Ascending aorta (tissue), 2 donors: Measurements from ENCODE around the gene EPHA8. TPM values are rescaled to one million over a fixed set of nuclear protein-coding genes. Genes with fewer than 3 reads are reported as not detected.

ENCODE experiments used
- DNase-seq, 2 donors: peaks; one replicate each; pipeline ENCODE4 v3.0.0-alpha.2; 2019; ENCODE audit warnings: low spot score in 2 of 2
- H3K27ac ChIP-seq, 2 donors: fragments of 200-600 bp; sonication (generic); one replicate each; pipeline ENCODE4 v1.5.1; 2016 to 2017; ENCODE audit warnings: mild to moderate bottlenecking in 1 of 2
- H3K27me3 ChIP-seq: fragments of 200-600 bp; sonication (generic); one replicate; pipeline ENCODE4 v1.5.1; 2017
- H3K36me3 ChIP-seq, 2 donors: fragments of 200-600 bp; sonication (generic); one replicate each; pipeline ENCODE4 v1.5.1; 2016
- H3K4me1 ChIP-seq, 2 donors: fragments of 200-600 bp; sonication (generic); one replicate each; pipeline ENCODE4 v1.5.1; 2016 to 2017; ENCODE audit warnings: mild to moderate bottlenecking in 1 of 2
- H3K4me3 ChIP-seq, 2 donors: fragments of 200-600 bp; sonication (generic); one replicate each; pipeline ENCODE4 v1.5.1; 2016 to 2017; ENCODE audit warnings: mild to moderate bottlenecking in 1 of 2
- H3K9me3 ChIP-seq, 2 donors: fragments of 200-600 bp; sonication (generic); one replicate each; pipeline ENCODE4 v1.5.1; 2016
- CTCF ChIP-seq, 3 experiments: fragments of 200-600 bp in 2 of 3; fragments of 450-650 bp in 1 of 3; sonication (generic) in 2 of 3; IDR thresholded peaks; one replicate each; pipeline ENCODE4 v1.5.1; 2016 to 2019; ENCODE audit warnings: antibody characterized with exemption in 3 of 3, mild to moderate bottlenecking in 1 of 3, moderate library complexity in 1 of 3
- intact Hi-C: fragments of 100-400 bp; cut with DNase I; formaldehyde crosslinking; loops from one replicate; pipeline ENCODE4 v1.15.1; 2023
- total RNA-seq: library from RNA; depleted of rRNA; stranded (reverse); fragments of >200 nt; gene quantifications from one replicate; pipeline ENCODE4 v1.1.0, GENCODE V29; 2016

EPHA8 gene
- total RNA-seq: not detected

GRCh38 chr1:22562584-22563583, at the start of gene EPHA8:
Gene EPHA8 (plus strand): TSS chr1:22563489. CDS start chr1:22563636, 147 bp downstream.
- no peak within 1 kb of the TSS for H3K27ac ChIP-seq
- intact Hi-C loops: no loop called here
- no peak for DNase-seq
- TF ChIP-seq CTCF (IDR thresholded peaks at IDR 0.05): no peak
- no peaks in the 10 kb centered on the region for H3K27me3 ChIP-seq
- H3K4me3 ChIP-seq: peak within 1 kb of the TSS in 1 of 2 donors; percentile 40
- H3K4me1 ChIP-seq: no peaks in the 10 kb centered on the region
- H3K36me3 ChIP-seq: no peaks in the 10 kb centered on the region
- H3K9me3 ChIP-seq: no peaks in the 10 kb centered on the region

GRCh38 chr1:22516906-22517571, 46.2 kb upstream of the EPHA8 start:
- H3K9me3 ChIP-seq: no peaks in the 10 kb centered on the region
- no peak for DNase-seq
- intact Hi-C loops: no loop called here
- H3K4me3 ChIP-seq: no peak overlapping the region
- TF ChIP-seq CTCF (IDR thresholded peaks at IDR 0.05): no peak
- peaks cover 0 to 2% of the 10 kb centered on the region in 2 donors for H3K4me1 ChIP-seq
- H3K27ac ChIP-seq: peak overlapping the region in 1 of 2 donors; percentile 4
- H3K27me3 ChIP-seq: no peaks in the 10 kb centered on the region
- peaks cover 65 to 99% of the 10 kb centered on the region in 2 donors for H3K36me3 ChIP-seq

GRCh38 chr1:22517956-22518355, 45.3 kb upstream of the EPHA8 start:
- peaks cover 0 to 2% of the 10 kb centered on the region in 2 donors for H3K4me1 ChIP-seq
- peak overlapping the region; percentile 4 to 38 for H3K27ac ChIP-seq
- DNase-seq: no peak
- H3K27me3 ChIP-seq: no peaks in the 10 kb centered on the region
- intact Hi-C loops: no loop called here
- H3K4me3 ChIP-seq: no peak overlapping the region
- H3K36me3 ChIP-seq: peaks cover 70 to 96% of the 10 kb centered on the region in 2 donors
- no peaks in the 10 kb centered on the region for H3K9me3 ChIP-seq
- no peak for TF ChIP-seq CTCF (IDR thresholded peaks at IDR 0.05)

GRCh38 chr1:22518379-22518778, 44.9 kb upstream of the EPHA8 start:
- intact Hi-C loops: no loop called here
- no peak for DNase-seq
- peaks cover 0 to 2% of the 10 kb centered on the region in 2 donors for H3K4me1 ChIP-seq
- TF ChIP-seq CTCF (IDR thresholded peaks at IDR 0.05): no peak
- no peak overlapping the region for H3K4me3 ChIP-seq
- H3K27me3 ChIP-seq: no peaks in the 10 kb centered on the region
- peak overlapping the region in 1 of 2 donors; percentile 4 for H3K27ac ChIP-seq
- peaks cover 71 to 96% of the 10 kb centered on the region in 2 donors for H3K36me3 ChIP-seq
- H3K9me3 ChIP-seq: no peaks in the 10 kb centered on the region

GRCh38 chr1:22520871-22521270, 42.4 kb upstream of the EPHA8 start:
- Histone ChIP-seq H3K9me3 (no peaks in the 10 kb centered on the region), H3K27ac (no peak overlapping the region), H3K4me3 (no peak overlapping the region), H3K36me3 (peaks cover 89 to 97% of the 10 kb centered on the region in 2 donors), H3K4me1 (peaks cover 0 to 2% of the 10 kb centered on the region in 2 donors), H3K27me3 (no peaks in the 10 kb centered on the region)
- DNase-seq: no peak
- TF ChIP-seq CTCF (IDR thresholded peaks at IDR 0.05): no peak
- intact Hi-C loops: no loop called here
